Measurements from ENCODE around the gene CILP2. TPM values are rescaled to one million over a fixed set of nuclear protein-coding genes. Genes with fewer than 3 reads are reported as not detected.

Gene CILP2
- total and polyA plus RNA-seq, 2 experiments from 2014 or later, result 4.0 to 21.6 TPM

DNA sequence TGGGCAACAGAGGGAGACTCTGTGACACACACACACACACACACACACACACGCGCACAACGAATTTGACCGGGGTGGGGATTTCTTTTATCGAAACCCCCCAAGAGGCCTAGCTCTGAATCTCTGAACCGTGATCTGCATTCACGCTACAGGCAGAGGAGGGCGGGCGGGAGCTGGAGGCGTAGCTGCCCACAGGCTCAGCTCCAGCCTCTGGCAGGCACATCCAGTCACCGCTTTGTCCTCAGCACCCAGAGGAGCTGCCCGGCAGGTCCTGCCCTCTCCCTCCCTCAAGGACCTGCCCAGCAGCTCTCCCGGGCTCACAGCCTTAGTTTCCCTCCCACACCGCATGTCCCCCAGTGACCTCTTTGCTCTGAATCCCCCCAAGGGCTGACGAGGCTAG, 20.0 kb downstream of the CILP2 start:
- Histone ChIP-seq H3K4me3 (no peak overlapping the region), H3K9me2 (ENCODE audit: insufficient read depth) (no peaks in the 10 kb centered on the region), H3K27ac (ENCODE audit: low read depth) (no peak overlapping the region), H3K27me3 (ENCODE audit: insufficient read depth) (no peaks in the 10 kb centered on the region), H3F3A (replicated peaks; ENCODE audit: low read depth) (0 out of 2 replicates have a peak, but pooled peaks cover 8% of the 10 kb centered on the region), H2AFZ (no peak overlapping the region), H3K4me2 (no peak overlapping the region), H3K4me1 (ENCODE audit: insufficient read depth) (peaks cover 10% of the 10 kb centered on the region; the same call in 1 of the 2 replicates), H4K20me1 (replicated peaks; ENCODE audit: insufficient read depth) (no peaks in the 10 kb centered on the region), H3K79me2 (replicated peaks; ENCODE audit: insufficient read depth) (no peaks in the 10 kb centered on the region), H3K36me3 (ENCODE audit: insufficient read depth) (no peaks in the 10 kb centered on the region)
- H3K9me3 Mint-ChIP-seq, result no peaks in the 10 kb centered on the region; the same call in 2 of the 3 replicates
- H3K27me3 Mint-ChIP-seq (ENCODE audit: insufficient read depth, low read depth, poor library complexity), result peaks cover 4% of the 10 kb centered on the region
- peaks cover 10% of the 10 kb centered on the region; the same call in 2 of the 3 replicates for H3K4me1 Mint-ChIP-seq
- H3K36me3 Mint-ChIP-seq (ENCODE audit: low read depth), result no peaks in the 10 kb centered on the region
- H3K27ac Mint-ChIP-seq, result no peak overlapping the region
- no peak for DNase-seq (ENCODE audit: low spot score)
- ATAC-seq, result no peak
- no peak overlapping the region for H3K4me3 Mint-ChIP-seq
- no peak for TF ChIP-seq CREB1 (CRISPR knock-in tag; IDR thresholded peaks at IDR 0.05; ENCODE audit: low read depth)
- no peak for TF ChIP-seq EZH2 (IDR thresholded peaks at IDR 0.05; ENCODE audit: low read depth, unreplicated experiment)
- TF ChIP-seq ZNF331 (CRISPR knock-in tag; IDR thresholded peaks at IDR 0.05; ENCODE audit: low read depth), result no peak
- TF ChIP-seq ZNF462 (CRISPR knock-in tag; IDR thresholded peaks at IDR 0.05), result no peak
- TF ChIP-seq POLR2AphosphoS5 (IDR thresholded peaks at IDR 0.05; ENCODE audit: low read depth), result no peak
- TF ChIP-seq, protein P1, sequence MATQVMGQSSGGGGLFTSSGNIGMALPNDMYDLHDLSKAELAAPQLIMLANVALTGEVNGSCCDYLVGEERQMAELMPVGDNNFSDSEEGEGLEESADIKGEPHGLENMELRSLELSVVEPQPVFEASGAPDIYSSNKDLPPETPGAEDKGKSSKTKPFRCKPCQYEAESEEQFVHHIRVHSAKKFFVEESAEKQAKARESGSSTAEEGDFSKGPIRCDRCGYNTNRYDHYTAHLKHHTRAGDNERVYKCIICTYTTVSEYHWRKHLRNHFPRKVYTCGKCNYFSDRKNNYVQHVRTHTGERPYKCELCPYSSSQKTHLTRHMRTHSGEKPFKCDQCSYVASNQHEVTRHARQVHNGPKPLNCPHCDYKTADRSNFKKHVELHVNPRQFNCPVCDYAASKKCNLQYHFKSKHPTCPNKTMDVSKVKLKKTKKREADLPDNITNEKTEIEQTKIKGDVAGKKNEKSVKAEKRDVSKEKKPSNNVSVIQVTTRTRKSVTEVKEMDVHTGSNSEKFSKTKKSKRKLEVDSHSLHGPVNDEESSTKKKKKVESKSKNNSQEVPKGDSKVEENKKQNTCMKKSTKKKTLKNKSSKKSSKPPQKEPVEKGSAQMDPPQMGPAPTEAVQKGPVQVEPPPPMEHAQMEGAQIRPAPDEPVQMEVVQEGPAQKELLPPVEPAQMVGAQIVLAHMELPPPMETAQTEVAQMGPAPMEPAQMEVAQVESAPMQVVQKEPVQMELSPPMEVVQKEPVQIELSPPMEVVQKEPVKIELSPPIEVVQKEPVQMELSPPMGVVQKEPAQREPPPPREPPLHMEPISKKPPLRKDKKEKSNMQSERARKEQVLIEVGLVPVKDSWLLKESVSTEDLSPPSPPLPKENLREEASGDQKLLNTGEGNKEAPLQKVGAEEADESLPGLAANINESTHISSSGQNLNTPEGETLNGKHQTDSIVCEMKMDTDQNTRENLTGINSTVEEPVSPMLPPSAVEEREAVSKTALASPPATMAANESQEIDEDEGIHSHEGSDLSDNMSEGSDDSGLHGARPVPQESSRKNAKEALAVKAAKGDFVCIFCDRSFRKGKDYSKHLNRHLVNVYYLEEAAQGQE (IDR thresholded peaks at IDR 0.05; ENCODE audit: unreplicated experiment), result no peak
- no peak for TF ChIP-seq JUNB (IDR thresholded peaks at IDR 0.05; ENCODE audit: unreplicated experiment)
- TF ChIP-seq ETS1 (IDR thresholded peaks at IDR 0.05), result no peak
- no peak for TF ChIP-seq NANOG (IDR thresholded peaks at IDR 0.05; ENCODE audit: borderline replicate concordance)

Measured in GM23338 (cell line).